ENCODE measurements around the gene RAP1GDS1.
A peak's percentile ranks its signal among the peaks of the same experiment; 100 is the strongest.

RAP1GDS1 gene

DNA sequence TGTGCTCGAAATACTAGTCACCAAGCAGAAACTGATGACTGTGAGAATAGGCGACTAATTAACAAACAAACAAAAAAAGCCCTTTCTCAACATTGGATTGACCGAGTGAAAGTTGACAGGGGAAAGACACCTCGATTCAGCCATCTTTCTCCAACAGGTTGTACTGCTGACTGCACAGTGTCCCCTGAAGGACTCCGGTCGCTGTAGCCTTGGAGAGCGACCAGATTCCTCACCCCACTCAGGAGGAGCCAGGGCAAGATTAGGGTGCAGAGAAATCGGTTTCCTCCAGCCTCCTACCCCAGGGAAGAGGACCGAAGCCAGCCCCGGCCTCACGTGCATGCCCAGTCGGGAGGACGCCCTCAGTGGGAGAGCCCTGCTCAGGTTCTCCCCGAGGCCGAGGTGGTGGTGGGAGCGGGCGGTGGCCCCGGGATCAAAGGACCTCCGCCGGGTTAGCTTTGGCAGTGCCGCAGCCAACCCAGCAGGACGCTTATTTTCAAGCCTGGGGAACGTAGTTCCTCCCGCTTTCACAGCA lies 1.1 kb upstream of the RAP1GDS1 start:
- peak overlapping the region; percentile 96 for H3K27ac ChIP-seq
- TF ChIP-seq, protein P1, sequence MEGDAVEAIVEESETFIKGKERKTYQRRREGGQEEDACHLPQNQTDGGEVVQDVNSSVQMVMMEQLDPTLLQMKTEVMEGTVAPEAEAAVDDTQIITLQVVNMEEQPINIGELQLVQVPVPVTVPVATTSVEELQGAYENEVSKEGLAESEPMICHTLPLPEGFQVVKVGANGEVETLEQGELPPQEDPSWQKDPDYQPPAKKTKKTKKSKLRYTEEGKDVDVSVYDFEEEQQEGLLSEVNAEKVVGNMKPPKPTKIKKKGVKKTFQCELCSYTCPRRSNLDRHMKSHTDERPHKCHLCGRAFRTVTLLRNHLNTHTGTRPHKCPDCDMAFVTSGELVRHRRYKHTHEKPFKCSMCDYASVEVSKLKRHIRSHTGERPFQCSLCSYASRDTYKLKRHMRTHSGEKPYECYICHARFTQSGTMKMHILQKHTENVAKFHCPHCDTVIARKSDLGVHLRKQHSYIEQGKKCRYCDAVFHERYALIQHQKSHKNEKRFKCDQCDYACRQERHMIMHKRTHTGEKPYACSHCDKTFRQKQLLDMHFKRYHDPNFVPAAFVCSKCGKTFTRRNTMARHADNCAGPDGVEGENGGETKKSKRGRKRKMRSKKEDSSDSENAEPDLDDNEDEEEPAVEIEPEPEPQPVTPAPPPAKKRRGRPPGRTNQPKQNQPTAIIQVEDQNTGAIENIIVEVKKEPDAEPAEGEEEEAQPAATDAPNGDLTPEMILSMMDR (conservative IDR thresholded peaks at IDR 0.05; ENCODE audit: low read depth): no peak
- CTCF ChIA-PET: interaction anchor here (0.5 to 0.7 kb wide), 4 partner anchors 105 to 1817 kb away, joined by 3 to 4 read pairs (median 4); no protein-coding TSS in a partner anchor
- POLR2A ChIA-PET (ENCODE audit: low non-redundant PET): interaction anchor here (0.6 kb wide), 2 partner anchors 147 to 229 kb away, joined by 3 to 4 read pairs; no protein-coding TSS in a partner anchor
- peak; percentile 32 for DNase-seq (ENCODE audit: low spot score)

DNA sequence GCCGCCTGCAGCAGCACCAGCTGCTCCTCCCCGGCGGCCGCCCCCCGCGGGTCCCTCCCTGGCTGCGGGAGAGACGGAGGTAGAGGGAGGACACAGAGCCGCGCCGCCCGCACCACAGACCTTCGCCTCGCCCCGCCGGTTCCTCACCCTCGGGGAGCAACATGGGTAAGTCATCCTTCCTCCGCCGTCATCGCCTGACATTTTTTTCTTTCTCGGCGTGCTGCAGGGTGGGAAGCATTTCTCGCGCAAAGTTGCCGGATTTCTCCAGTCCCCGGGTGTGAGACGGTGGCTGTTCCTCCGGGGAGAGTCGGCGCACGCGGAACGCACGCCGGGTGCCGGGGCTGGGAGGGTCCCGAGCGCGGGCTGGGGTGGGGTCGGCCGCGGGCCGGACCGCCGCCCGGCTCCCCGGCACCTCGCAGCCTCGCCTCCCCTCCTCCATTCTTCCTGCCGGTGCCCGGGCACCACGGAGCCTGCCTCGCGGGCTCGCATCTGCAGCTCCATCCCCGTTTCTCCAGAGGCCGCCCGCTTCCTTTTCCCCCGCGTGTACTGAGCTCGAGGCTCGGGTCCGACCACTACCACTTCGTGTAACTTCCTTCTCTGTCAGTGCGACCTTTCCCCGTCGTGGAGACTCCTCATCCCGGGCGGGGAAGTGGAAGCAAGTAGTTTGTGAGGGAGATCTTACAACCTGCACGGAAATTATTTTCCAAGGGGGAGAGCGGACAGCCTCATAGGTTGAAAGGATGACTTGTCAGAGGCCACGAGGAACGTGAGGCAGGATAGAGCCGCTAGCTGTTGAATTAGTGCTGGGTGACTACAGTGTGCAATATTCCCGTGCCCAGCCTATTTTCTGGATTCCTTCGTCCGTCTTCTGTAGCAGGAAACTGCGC lies 464 bp downstream of the RAP1GDS1 start:
- TF ChIP-seq, protein P1 (conservative IDR thresholded peaks at IDR 0.05; ENCODE audit: low read depth): no peak
- peak; percentile 57 for DNase-seq (ENCODE audit: low spot score)
- H3K27ac ChIP-seq: peak overlapping the region; percentile 96
- ChIA-PET POLR2A (ENCODE audit: low non-redundant PET) (interaction anchor here (0.6 kb wide), 1 partner anchor 9 kb away, joined by 3 read pairs; no protein-coding TSS in a partner anchor), CTCF (no interaction called here)

DNA sequence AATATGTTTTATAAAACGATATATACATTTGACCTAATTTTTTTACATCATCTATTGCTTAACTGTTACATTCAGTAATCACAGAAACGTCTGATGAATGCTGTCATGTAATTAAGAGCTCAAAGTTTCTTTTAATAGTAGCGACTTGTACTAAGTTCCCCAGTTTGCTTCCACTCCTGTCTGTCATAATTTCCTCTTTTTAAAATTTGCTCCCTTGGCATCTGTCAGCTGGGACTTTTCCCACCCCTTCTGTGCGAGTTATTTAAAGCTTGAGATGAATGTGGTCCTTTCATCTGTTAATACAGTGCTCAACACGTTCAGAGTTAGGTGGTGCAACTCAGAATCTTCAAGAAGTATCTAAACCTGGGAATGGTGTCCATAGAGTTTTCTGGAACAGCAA lies 1.2 kb downstream of the RAP1GDS1 start:
- no peak for DNase-seq (ENCODE audit: low spot score)
- H3K27ac ChIP-seq: peak overlapping the region; percentile 96; the same call in 1 of the 2 replicates
- CTCF ChIA-PET: no interaction called here
- TF ChIP-seq, protein P1 (conservative IDR thresholded peaks at IDR 0.05; ENCODE audit: low read depth): no peak
- POLR2A ChIA-PET (ENCODE audit: low non-redundant PET): no interaction called here

DNA sequence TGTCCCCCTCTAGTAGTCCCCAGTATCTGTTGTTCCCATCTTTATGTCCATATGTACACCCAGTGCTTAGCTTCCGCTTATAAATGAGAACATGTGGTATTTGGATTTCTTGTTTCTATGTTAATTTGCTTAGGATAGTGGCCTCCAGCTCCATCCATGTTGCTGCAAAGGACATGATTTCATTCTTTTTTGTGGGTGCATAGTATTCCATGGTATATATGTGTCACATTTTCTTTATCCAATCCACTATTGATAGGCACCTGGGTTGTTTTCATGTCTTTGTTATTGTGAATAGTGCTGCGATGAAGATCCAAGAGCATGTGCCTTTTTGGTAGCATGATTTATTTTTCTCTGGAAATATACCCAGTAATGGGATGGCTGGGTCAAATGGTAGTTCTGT lies 6.3 kb downstream of the RAP1GDS1 start:
- no peak for DNase-seq (ENCODE audit: low spot score)
- POLR2A ChIA-PET (ENCODE audit: low non-redundant PET): no interaction called here
- TF ChIP-seq, protein P1 (conservative IDR thresholded peaks at IDR 0.05; ENCODE audit: low read depth): no peak
- H3K27ac ChIP-seq: no peak overlapping the region
- CTCF ChIA-PET: no interaction called here

DNA sequence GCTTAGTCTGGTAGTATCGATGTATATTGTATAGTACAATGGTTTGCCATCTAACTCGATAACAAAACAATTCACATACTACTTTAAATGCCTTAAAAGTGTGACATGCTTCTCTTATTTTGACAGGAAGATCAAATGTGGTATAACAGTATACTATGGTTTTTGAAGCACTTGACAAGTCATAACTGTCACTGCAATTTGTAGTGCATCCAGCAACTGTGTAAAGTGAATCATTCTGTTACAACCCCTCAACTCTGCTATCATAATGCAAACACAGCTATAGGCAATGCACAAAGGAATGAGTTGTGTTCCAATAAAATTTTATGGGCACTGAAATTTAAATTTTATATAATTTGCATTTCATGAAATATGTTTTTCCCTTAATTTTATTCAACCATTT lies 14.0 kb downstream of the RAP1GDS1 start:
- POLR2A ChIA-PET (ENCODE audit: low non-redundant PET): no interaction called here
- no peak for DNase-seq (ENCODE audit: low spot score)
- no peak overlapping the region for H3K27ac ChIP-seq
- TF ChIP-seq, protein P1 (conservative IDR thresholded peaks at IDR 0.05; ENCODE audit: low read depth): no peak
- CTCF ChIA-PET: no interaction called here

DNA sequence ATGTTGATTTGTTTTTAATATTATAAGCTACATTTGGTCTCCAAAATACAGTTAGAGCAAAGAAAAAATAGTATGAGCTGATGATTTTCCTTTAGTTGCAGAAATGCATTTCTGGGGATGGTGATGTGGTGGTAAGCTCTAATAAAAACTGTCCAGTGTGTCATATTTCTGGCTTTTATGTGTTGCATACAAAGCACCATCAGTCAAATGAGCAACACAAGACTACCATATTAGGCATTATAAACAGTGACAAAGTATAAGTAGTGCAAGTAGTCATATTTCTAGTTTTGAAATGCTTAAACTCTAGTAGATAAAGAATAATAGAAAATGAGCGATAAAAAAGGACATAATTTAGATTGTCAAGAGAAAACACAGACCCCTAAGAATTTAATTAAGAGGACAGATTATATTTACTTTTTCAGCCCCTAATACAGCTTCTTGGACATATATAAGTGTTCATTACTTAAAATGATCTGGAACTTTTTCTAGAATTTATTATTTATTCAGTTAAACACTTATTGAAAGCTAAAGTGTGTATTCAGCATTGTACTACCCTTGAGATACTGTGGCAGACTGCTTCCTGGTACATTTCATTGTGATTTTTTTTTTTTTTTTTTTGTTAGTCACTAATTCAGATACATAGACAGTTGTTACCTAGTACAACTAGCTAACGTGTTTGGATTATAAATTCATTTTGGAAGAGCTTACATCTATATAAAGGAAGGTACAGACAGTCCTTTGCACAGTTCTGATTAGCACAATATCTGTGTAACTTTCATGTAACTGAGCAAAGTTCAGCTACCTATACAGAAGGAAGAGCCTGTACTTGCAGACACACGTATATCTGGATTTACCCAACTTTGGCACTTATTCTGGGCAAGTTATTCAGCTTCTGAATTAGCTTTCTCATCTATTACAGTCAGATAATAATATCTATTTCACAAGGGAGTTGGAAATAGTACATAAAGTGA lies 22.3 kb downstream of the RAP1GDS1 start:
- ChIA-PET CTCF (interaction anchor here (0.8 kb wide), 1 partner anchor 1316 kb away, joined by 3 read pairs; no protein-coding TSS in a partner anchor), POLR2A (ENCODE audit: low non-redundant PET) (no interaction called here)
- no peak overlapping the region for H3K27ac ChIP-seq
- TF ChIP-seq, protein P1 (conservative IDR thresholded peaks at IDR 0.05; ENCODE audit: low read depth): no peak
- no peak for DNase-seq (ENCODE audit: low spot score)

Data from RWPE1 (cell line).